ENCODE measurements around the gene SIGLEC10. TPM values are rescaled to one million over a fixed set of nuclear protein-coding genes. Genes with fewer than 3 reads are reported as not detected.

The SIGLEC10 gene
- total RNA-seq, 1 donor from 2014 or later = not detected

DNA sequence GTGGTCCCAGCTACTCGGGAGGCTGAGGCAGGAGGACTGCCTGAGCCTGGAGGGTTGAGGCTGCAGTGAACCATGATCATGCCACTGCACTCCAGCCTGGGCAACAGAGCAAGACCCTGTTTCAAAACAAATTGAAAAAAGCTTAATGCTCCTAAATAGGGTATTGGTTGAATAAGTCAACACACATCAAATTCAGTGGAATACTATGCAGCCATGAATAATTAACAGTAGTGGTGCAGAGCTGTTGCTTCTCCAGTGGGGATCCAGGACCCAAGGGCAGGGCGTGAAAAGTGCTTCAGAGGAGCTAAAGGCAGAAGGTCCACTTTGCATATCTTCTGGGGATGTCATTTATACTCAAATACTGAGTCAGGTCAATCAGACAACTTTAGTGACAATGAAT, 22.6 kb upstream of the SIGLEC10 start:
- Histone ChIP-seq H3K9ac (ENCODE audit: low read length) (no peak overlapping the region), H2AFZ (ENCODE audit: low read depth, low read length) (no peak overlapping the region), H3K27ac (ENCODE audit: low read depth, low read length) (no peak overlapping the region), H3K27me3 (ENCODE audit: insufficient read depth, low read length) (no peaks in the 10 kb centered on the region), H4K20me1 (ENCODE audit: insufficient read depth, low read length) (no peaks in the 10 kb centered on the region), H3K4me3 (ENCODE audit: insufficient read depth, low read depth, low read length) (no peak overlapping the region), H3K4me2 (ENCODE audit: low read length) (no peak overlapping the region), H3K4me1 (ENCODE audit: insufficient read depth, low read length) (no peaks in the 10 kb centered on the region), H3K79me2 (ENCODE audit: insufficient read depth, low read length) (no peaks in the 10 kb centered on the region), H3K36me3 (ENCODE audit: insufficient read depth, low read length) (no peaks in the 10 kb centered on the region), H3K9me3 (ENCODE audit: insufficient read depth, low read depth, low read length) (no peaks in the 10 kb centered on the region)
- Mint-ChIP-seq H3K36me3 (ENCODE audit: low read depth, unreplicated experiment) (no peaks in the 10 kb centered on the region), H3K9me3 (ENCODE audit: unreplicated experiment) (peaks cover 2% of the 10 kb centered on the region), H3K4me1 (ENCODE audit: low read depth, unreplicated experiment) (peaks cover 7% of the 10 kb centered on the region), H3K27ac (ENCODE audit: unreplicated experiment) (no peak overlapping the region), H3K4me3 (ENCODE audit: unreplicated experiment) (no peak overlapping the region), H3K27me3 (ENCODE audit: low read depth, unreplicated experiment) (peaks cover 33% of the 10 kb centered on the region)
- TF ChIP-seq EZH2 (IDR thresholded peaks at IDR 0.05; ENCODE audit: insufficient read depth, low read length) = no peak
- TF ChIP-seq, protein P1, sequence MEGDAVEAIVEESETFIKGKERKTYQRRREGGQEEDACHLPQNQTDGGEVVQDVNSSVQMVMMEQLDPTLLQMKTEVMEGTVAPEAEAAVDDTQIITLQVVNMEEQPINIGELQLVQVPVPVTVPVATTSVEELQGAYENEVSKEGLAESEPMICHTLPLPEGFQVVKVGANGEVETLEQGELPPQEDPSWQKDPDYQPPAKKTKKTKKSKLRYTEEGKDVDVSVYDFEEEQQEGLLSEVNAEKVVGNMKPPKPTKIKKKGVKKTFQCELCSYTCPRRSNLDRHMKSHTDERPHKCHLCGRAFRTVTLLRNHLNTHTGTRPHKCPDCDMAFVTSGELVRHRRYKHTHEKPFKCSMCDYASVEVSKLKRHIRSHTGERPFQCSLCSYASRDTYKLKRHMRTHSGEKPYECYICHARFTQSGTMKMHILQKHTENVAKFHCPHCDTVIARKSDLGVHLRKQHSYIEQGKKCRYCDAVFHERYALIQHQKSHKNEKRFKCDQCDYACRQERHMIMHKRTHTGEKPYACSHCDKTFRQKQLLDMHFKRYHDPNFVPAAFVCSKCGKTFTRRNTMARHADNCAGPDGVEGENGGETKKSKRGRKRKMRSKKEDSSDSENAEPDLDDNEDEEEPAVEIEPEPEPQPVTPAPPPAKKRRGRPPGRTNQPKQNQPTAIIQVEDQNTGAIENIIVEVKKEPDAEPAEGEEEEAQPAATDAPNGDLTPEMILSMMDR (IDR thresholded peaks at IDR 0.05; ENCODE audit: insufficient read depth, low read depth, low read length) = no peak
- no peak for FAIRE-seq
- DNase-seq (ENCODE audit: low read depth) = no peak

DNA sequence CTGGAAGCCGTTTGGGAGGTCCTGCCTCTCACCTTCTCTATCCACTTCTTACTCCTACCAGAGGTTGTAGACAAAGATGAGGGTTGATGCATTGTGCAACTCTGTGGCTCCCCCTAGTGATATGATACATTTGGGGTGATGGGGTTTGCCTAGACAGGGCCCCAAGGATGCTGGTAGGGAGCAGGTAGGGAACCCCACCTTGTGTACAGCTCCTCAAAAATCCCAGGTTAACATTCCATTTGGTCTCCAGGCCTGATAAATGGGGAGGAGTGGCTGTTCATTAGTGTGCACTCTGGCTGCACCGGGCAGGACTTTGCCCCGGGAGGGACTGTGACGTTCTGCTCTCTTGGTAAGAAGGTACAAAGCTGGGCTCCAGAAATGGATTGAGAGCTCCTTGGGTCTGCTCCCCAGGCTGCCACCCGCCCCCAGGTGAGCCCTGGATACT, 21.6 kb upstream of the SIGLEC10 start:
- Histone ChIP-seq H3K27me3 (ENCODE audit: insufficient read depth, low read length) (no peaks in the 10 kb centered on the region), H3K4me1 (ENCODE audit: insufficient read depth, low read length) (no peaks in the 10 kb centered on the region), H2AFZ (ENCODE audit: low read depth, low read length) (no peak overlapping the region), H3K27ac (ENCODE audit: low read depth, low read length) (no peak overlapping the region), H3K4me2 (ENCODE audit: low read length) (no peak overlapping the region), H3K36me3 (ENCODE audit: insufficient read depth, low read length) (no peaks in the 10 kb centered on the region), H4K20me1 (ENCODE audit: insufficient read depth, low read length) (no peaks in the 10 kb centered on the region), H3K9ac (ENCODE audit: low read length) (no peak overlapping the region), H3K79me2 (ENCODE audit: insufficient read depth, low read length) (no peaks in the 10 kb centered on the region), H3K9me3 (ENCODE audit: insufficient read depth, low read depth, low read length) (no peaks in the 10 kb centered on the region), H3K4me3 (ENCODE audit: insufficient read depth, low read depth, low read length) (no peak overlapping the region)
- Mint-ChIP-seq H3K4me1 (ENCODE audit: low read depth, unreplicated experiment) (peaks cover 7% of the 10 kb centered on the region), H3K27ac (ENCODE audit: unreplicated experiment) (no peak overlapping the region), H3K36me3 (ENCODE audit: low read depth, unreplicated experiment) (no peaks in the 10 kb centered on the region), H3K4me3 (ENCODE audit: unreplicated experiment) (no peak overlapping the region), H3K9me3 (ENCODE audit: unreplicated experiment) (peaks cover 2% of the 10 kb centered on the region), H3K27me3 (ENCODE audit: low read depth, unreplicated experiment) (peaks cover 27% of the 10 kb centered on the region)
- no peak for TF ChIP-seq EZH2 (IDR thresholded peaks at IDR 0.05; ENCODE audit: insufficient read depth, low read length)
- FAIRE-seq = no peak
- DNase-seq (ENCODE audit: low read depth) = no peak

DNA sequence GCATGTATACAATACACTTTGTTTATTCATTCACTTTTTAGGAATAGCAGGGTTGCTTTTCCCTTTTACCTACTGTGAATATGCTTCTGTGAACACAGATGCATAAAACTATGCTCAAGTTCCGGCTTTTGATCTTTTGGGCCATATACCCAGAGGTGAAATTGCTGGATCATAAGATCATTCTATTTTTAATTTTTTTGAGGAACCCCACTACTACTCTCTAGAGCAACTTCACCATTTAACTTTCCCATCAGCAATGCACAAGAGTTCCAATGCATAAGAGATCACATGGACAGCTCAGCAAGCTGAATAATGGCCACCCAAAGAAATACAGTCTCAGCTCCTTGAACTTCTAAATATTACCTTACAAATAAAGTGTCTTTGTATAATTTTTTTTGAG, 17.0 kb upstream of the SIGLEC10 start:
- Histone ChIP-seq H3K27ac (ENCODE audit: low read depth, low read length) (no peak overlapping the region), H2AFZ (ENCODE audit: low read depth, low read length) (no peak overlapping the region), H3K9me3 (ENCODE audit: insufficient read depth, low read depth, low read length) (no peaks in the 10 kb centered on the region), H3K27me3 (ENCODE audit: insufficient read depth, low read length) (no peaks in the 10 kb centered on the region), H3K4me1 (ENCODE audit: insufficient read depth, low read length) (no peaks in the 10 kb centered on the region), H3K36me3 (ENCODE audit: insufficient read depth, low read length) (no peaks in the 10 kb centered on the region), H4K20me1 (ENCODE audit: insufficient read depth, low read length) (no peaks in the 10 kb centered on the region), H3K4me2 (ENCODE audit: low read length) (no peak overlapping the region), H3K4me3 (ENCODE audit: insufficient read depth, low read depth, low read length) (no peak overlapping the region), H3K9ac (ENCODE audit: low read length) (no peak overlapping the region), H3K79me2 (ENCODE audit: insufficient read depth, low read length) (no peaks in the 10 kb centered on the region)
- H3K9me3 Mint-ChIP-seq (ENCODE audit: unreplicated experiment) = peaks cover 2% of the 10 kb centered on the region
- no peaks in the 10 kb centered on the region for H3K4me1 Mint-ChIP-seq (ENCODE audit: low read depth, unreplicated experiment)
- DNase-seq (ENCODE audit: low read depth) = no peak
- no peak for FAIRE-seq
- no peaks in the 10 kb centered on the region for H3K36me3 Mint-ChIP-seq (ENCODE audit: low read depth, unreplicated experiment)
- peaks cover 19% of the 10 kb centered on the region for H3K27me3 Mint-ChIP-seq (ENCODE audit: low read depth, unreplicated experiment)
- no peak overlapping the region for H3K27ac Mint-ChIP-seq (ENCODE audit: unreplicated experiment)
- H3K4me3 Mint-ChIP-seq (ENCODE audit: unreplicated experiment) = no peak overlapping the region
- TF ChIP-seq EZH2 (IDR thresholded peaks at IDR 0.05; ENCODE audit: insufficient read depth, low read length) = no peak
- TF ChIP-seq, protein P1 (IDR thresholded peaks at IDR 0.05; ENCODE audit: insufficient read depth, low read depth, low read length) = no peak

All from astrocyte (in vitro differentiated cells and primary cell).